Transverse colon (tissue), 3 donors: ENCODE results near the gene YLPM1.

Source experiments
- CTCF ChIP-seq, 5 experiments: fragments of 200-600 bp in 3 of 5; fragments of 450-650 bp in 2 of 5; sonication (generic) in 3 of 5; IDR thresholded peaks; 1 replicate in 2 of 5; 2 replicates in 3 of 5; pipeline ENCODE4 v1.5.1; 2016 to 2017; ENCODE audit warnings: antibody characterized with exemption in 5 of 5, inconsistent platforms in 3 of 5, mild to moderate bottlenecking in 2 of 5, moderate library complexity in 1 of 5
- EP300 ChIP-seq: sonication (generic); formaldehyde crosslinking; IDR thresholded peaks from one replicate; pipeline ENCODE4 v1.6.1; 2017; ENCODE audit warnings: antibody characterized with exemption, low read depth
- POLR2A ChIP-seq: fragments of 450-650 bp; IDR thresholded peaks from one replicate; pipeline ENCODE4 v1.6.1; 2016; ENCODE audit warnings: antibody characterized with exemption, mild to moderate bottlenecking, moderate library complexity

DNA sequence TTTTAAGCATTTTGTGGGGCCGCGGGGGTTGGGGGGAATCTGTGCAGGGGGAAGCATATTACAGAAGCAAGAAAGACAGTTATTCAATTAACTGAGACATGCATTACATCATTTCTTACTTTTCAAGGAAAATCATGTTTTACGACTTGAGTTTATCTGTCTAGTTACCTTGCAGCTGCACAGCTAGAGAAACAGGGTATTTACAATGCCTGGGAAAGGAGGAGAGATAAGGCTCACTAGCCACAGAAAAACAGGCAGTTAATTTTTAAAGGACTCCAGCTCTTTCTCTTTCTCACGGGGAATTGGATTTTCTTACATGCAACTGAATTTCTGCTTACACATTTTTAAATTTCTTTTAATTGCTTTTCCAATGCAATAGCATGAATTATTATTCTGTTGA, 28.0 kb upstream of the YLPM1 start:
- TF ChIP-seq CTCF (IDR thresholded peaks at IDR 0.05) (no peak), POLR2A (no peak), EP300 (no peak)
